Measurements from ENCODE around the gene XAGE5.
"Not testable (repeated sequence)": the region's sequence is repeated elsewhere in the genome, so short reads cannot be mapped to it uniquely, and the experiment has no call there.

The XAGE5 gene, protein sequence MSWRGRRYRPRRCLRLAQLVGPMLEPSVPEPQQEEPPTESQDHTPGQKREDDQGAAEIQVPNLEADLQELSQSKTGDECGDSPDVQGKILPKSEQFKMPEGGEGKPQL

DNA sequence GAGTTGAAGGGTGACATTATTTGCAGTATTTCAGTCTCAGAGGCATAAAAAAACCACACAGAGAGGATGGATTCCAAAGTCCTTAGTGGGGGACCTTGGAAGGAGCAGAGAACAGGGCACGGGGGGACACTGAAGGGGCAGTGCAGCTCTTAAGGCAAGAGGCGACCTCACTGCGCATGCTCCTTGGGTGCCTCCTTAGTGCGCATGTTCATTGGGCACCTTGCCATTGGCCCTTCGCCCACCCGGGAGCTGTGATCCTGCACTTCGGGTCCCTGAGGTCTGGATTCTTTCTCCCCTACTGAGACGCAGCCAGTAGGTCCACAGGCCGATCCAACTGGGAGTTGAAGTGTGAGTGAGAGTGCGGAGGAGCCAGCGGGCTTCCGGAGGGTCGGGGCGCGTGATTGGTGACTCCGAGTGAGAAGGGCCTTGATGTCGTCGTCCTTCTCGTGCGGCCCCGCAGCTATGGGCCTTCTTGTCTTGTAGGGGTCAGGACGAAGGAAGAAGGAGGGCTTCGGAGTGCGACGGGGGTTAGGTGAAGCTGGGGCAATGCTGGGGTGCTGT, at the start of gene XAGE5:
Gene XAGE5 (plus strand): TSS at position 223 of the 561 bp plus-strand sequence. CDS start 1,280 bp downstream, outside the sequence.
- DNase-seq = no peak

DNA sequence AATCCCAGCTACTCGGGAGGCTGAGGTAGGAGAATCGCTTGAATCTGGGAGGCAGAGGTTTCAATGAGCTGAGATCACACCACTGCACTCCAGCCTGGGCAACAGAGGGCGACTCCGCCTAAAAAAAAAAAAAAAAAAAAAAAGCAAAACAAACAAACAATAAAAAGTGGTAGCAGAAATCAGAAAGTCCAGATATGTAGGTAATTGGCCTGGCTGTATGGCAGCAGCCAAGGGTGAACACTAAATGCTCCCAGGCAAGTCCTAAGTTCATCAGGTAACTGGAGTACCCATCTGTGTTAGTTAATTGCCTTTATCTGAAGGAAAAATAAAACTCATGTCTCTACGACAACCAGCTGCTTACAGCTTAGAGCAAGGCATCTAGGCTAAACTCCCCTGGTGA, 45.1 kb upstream of the XAGE5 start:
- not testable (repeated sequence) for DNase-seq

DNA sequence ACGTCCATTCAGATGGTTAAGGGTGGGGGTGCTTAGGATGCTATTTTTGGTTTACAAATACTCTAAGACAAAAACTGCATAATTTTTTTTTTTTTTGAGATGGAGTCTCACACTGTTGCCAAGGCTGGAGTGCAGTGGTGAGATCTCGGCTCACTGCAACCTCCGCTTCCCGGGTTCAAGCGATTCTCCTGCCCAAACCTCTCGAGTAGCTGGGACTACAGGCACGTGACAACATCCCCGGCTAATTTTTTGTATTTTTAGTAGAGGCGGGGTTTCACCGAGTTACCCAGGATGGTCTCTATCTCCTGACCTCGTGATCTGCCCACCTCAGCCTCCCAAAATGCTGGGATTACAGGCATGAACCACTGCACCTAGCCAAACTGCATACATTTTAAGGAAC, 37.6 kb upstream of the XAGE5 start:
- not testable (repeated sequence) for DNase-seq

DNA sequence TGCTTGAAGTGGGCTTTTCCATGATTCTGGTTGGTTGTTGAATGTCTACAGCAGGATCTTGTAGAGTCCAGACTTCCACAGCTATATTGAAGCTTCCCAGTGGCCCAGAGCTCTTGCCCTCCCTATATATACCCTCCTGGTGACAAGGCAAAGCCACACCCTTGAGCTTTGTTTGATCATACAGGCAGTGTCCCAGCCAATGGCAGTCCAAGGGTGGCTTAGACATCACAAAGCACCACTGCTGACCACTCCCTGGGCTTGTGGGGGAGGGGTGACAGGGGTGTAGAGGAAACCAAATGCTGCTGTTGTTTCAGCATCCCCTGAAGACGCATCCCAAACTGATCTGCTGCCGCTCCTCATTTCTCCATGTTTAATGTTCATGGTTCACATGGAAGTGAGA, 13.8 kb upstream of the XAGE5 start, which contains the start of gene SPANXN5:
Gene SPANXN5 (minus strand): TSS at position 101 of the 400 bp plus-strand sequence. CDS start 79 bp downstream, at position 22.
- DNase-seq = not testable (repeated sequence)

DNA sequence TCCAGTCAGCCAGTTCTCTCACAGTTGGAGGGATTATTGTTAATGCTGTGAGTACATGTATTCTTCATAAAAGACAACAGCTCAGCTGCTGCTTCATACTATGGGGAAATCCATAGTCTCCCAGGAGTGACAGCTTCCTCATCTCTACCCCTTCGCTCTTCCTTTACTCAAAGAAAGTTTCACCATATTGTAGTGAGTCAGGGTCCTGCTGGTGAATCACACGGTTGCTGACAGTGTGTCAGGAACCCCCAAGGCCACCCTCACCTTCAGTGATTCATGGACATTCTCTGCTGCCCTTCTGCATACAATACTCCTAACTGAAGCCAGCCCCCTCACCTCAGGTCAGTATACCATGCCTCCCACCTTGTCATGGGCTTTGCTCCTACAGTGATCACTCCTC, 6.2 kb upstream of the XAGE5 start:
- not testable (repeated sequence) for DNase-seq

DNA sequence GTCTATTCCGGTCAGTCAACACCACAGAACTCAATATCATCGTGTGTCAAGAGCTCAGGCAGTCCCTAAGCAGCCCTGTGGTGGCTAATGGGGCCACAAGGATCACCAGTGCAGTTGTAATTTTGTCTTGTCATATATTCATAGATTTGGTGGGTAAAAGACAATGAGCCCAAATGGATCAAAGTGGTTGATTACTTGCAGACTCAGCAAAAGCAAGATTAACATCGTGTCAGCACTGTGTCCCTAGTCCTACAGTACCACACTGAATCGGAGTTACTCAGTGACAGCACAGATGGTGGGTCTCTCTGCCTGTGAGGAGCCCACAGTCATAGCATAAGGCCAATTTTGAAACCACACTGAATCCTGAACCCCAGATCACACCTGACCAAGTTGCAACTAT, 8.7 kb downstream of the XAGE5 start:
- no peak for DNase-seq

DNA sequence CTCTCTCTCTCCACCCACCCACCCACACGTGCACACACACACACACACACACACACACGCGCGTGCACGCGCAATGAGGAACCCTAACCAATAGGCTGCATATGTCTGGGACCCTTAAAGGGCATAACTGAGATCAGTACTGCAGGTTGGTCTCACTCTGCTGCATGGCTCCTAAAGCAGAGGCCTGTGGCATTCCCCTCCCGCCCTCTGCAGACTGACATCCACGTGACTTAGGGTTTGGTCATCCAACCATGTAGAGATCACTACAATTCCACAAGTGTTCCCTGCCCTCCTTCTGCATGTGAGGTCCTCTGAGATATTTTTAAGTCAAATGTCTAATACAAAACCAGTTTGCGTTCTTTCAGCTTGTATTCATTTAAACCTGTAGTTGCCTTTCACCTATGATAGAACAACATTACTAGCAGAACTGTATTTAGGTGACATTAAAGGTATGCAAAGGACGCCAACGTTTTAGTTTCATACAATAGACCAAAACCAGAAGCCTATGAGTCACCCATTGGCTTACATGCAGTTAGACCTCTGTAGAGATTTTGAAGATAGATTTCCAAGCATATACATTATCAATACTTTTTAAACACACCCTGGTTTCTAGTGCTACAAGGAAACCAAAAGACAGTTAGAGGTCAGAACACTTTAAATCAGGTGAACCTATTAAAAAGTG, 10.1 kb downstream of the XAGE5 start:
- DNase-seq = no peak

DNA sequence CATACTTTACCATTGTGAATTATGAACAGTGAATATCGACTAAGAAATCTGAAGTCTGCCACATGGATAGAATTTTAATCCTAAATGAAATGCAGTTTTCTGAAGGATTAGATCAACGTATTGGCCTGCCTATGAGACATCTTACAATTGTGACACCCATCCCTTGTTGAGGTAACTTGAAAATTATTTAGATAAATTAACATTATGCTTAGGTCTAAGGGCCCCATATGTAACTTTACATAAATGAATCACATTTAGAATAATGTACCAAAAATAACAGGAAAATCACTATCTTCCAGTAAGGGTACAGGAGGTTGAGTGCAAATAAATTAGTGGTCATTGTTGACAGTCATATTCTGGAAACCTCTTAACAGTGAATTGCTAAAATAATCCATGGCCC, 13.5 kb downstream of the XAGE5 start:
- DNase-seq = no peak

DNA sequence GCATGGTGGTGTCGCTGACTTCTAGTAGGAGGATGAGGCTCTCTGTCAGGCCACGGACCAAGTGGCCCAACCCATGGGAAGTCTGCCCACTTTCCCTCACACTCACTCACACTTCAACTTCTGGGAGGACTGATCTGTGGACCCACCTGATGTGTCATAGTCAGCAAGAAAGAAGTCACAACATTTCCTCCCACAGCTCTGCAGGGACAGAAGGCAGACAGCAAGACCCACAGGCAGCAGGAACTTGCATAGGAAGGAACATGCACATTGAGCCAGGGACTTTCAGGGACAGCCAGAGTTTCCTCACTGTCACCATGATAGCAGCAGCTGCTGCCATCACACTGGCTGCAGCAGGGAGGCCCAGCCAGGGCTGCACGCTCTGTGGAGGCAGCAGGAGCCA, 19.5 kb downstream of the XAGE5 start:
- no peak for DNase-seq

DNA sequence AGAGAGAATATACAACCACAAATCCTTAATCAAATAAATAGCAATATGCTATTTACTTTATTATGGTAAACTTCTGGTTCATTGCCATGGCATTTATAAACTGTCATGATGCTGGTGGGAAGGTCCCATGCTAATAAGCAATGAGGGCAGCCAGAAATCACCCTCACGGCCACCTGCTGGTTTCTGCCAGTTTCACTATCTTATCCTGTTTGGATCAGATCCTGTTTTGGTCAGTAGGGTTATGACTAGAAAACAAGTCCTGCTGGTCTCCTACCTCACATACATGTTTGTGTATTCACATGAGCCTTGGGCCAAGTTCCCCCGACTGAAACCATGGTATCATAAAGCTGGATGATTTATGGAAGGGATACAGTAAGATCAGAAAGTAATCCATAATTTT, 28.1 kb downstream of the XAGE5 start:
- no peak for DNase-seq

DNA sequence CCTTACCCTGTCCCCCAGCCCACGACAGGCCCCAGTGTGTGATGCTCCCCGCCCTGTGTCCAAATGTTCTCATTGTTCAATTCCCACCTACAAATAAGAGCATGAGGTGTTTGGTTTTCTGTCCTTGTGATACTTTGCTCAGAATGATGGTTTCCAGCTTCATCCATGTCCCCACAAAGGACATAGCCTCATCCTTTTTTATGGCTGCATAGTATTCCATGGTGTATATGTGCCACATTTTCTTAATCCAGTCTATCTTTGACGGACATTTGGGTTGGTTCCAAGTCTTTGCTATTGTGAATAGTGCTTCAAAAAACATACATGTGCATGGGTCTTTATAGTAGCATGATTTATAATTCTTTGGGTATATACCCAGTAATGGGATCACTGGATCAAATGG, 32.5 kb downstream of the XAGE5 start:
- DNase-seq = not testable (repeated sequence)

DNA sequence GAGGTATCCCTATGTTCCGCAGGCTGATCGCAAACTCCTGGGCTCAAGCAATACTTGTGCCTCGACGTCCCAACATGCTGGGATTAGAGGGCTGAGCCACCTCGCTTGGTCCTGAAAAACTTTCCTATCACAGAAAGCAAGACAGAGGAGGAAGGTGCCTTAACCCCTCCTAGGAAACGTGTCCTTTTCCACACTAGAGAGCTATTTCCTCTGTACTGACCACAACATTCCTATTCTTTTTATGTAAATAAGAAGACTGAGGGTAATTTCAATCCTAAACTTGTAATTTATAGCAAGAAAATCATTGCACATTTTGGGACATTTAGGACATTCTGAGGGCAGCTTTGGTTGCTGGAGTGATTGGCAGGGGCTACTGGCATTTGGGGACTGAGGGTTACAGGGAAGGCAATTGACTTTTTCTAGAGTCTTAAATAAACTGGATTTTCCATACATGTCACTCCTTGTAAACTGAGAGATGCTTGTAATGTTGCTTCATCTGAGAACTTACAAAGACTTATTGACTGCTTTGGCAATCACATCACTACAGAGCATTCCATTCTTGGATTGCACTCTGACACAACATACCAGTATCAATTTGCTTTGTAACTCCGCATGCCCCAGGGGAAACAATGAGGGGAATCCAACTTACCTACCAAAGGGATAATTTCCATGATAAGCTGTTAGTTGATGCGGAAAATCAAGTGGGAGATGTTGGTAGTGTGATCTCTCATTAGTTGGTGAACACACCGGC, 41.2 kb downstream of the XAGE5 start:
- DNase-seq = no peak

DNA sequence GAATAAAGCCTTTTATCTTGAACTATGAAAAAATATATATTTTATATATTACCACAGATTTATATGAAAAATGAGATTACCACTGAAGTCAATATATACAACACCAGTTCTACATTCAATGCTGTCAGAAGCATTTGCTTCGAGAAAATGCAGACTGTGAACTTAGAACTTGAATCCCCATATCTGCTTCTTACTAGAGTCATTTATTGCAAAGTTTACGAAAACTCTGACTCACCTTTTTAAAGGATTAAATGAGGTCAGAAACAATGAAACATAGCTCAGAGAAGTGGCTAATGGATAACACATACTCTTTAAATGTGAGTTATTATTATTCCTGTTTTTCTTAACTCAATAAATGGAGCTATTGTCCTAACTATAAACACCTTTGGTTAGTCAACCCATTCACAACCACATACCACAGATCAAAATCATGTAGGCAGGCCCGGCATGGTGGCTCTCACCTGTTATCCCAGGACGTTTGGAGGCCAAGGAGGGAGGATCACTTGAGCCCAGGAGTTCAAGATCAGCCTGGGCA, 46.0 kb downstream of the XAGE5 start:
- DNase-seq = not testable (repeated sequence)

DNA sequence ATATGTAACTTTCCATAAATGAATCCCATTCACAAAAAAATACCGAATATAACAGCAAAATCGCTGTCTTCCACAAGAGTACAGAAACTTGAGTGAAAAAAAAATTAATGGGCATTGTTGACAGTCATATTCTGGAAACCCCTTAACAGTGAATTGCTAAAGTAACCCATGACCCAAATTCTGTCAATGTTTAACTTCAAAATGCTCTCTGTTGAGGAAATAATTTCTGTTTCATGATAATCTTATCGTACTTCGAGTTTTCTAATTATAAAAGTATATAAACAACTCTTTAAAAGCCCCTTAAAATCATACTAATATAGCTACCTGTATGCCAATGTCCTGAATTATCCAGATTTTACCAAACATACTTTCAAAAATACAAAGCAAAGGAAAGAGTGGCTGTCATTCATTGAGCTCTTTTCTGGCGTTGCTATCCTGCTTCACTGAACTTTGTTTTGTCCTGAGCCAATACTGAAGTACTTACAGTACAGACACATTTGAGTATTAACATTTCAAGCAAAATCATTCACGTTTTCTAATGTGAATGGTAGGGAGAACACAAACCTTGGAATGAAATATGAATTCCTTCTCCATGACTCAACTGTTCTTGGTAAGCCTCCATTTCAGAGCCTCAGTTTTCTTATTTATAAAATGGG, 54.4 kb downstream of the XAGE5 start:
- no peak for DNase-seq

Measured in activated CD4-positive, alpha-beta T cell treated with anti-CD3 and anti-CD28 coated beads, Interleukin-2, amount 50 U/mL, for 16 hours (primary cell).